AG10803 (cell line): Measurements from ENCODE around the gene CDC42EP4.

ENCODE experiments used
- DNase-seq: peaks from one replicate; pipeline ENCODE4 v3.0.0; 2010; ENCODE audit warnings: low read depth
- H3K4me3 ChIP-seq: 2 replicates; pipeline ENCODE4 v1.5.1; 2011; ENCODE audit warnings: mild to moderate bottlenecking, low read length, control low read depth
- TF ChIP-seq, protein P1 (sequence below): conservative IDR thresholded peaks from 2 replicates; pipeline ENCODE4 v1.5.1; 2011; ENCODE audit warnings: mild to moderate bottlenecking, low read length, control low read depth, inconsistent platforms

Gene CDC42EP4

DNA sequence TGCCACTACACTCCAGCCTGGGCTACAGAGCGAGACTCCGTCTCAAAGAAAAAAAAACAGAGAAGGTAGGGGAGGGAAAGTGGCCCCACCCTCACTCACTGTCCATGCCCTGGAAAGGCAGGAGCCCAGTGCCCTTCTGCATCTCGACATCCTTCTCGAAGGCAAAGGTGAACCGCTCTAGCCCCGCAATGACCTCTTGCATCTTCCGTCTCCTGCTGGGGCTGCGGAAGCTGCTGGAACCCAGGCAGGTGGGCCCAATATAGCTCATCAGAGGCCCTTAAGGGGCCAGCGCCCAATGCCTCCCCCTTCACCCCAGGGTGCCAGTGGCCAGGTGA is 50.2 kb downstream of the CDC42EP4 start, which contains the start of gene CPSF4L:
Gene CPSF4L, minus strand, starts transcription at position 264 of the 335 bp plus-strand sequence. Its CDS starts 62 bp downstream, at position 202.
- H3K4me3 ChIP-seq: no peak within 1 kb of the TSS
- TF ChIP-seq, protein P1, sequence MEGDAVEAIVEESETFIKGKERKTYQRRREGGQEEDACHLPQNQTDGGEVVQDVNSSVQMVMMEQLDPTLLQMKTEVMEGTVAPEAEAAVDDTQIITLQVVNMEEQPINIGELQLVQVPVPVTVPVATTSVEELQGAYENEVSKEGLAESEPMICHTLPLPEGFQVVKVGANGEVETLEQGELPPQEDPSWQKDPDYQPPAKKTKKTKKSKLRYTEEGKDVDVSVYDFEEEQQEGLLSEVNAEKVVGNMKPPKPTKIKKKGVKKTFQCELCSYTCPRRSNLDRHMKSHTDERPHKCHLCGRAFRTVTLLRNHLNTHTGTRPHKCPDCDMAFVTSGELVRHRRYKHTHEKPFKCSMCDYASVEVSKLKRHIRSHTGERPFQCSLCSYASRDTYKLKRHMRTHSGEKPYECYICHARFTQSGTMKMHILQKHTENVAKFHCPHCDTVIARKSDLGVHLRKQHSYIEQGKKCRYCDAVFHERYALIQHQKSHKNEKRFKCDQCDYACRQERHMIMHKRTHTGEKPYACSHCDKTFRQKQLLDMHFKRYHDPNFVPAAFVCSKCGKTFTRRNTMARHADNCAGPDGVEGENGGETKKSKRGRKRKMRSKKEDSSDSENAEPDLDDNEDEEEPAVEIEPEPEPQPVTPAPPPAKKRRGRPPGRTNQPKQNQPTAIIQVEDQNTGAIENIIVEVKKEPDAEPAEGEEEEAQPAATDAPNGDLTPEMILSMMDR: no peak
- no peak for DNase-seq

GRCh38 chr17:73257516-73257915 is 54.3 kb downstream of the CDC42EP4 start:
- H3K4me3 ChIP-seq: no peak overlapping the region
- TF ChIP-seq, protein P1: no peak
- DNase-seq: no peak

GRCh38 chr17:73256220-73256619 is 55.6 kb downstream of the CDC42EP4 start:
- no peak for DNase-seq
- H3K4me3 ChIP-seq: no peak overlapping the region
- TF ChIP-seq, protein P1: no peak

GRCh38 chr17:73255671-73256181 is 56.1 kb downstream of the CDC42EP4 start:
- peak; percentile 12 for DNase-seq
- H3K4me3 ChIP-seq: no peak overlapping the region
- TF ChIP-seq, protein P1: peak; percentile 98

- DNase-seq: no peak
- TF ChIP-seq, protein P1: no peak
- H3K4me3 ChIP-seq: no peak overlapping the region
These were observed 59.9 kb downstream of the CDC42EP4 start for GRCh38 chr17:73251871-73252270.

DNA sequence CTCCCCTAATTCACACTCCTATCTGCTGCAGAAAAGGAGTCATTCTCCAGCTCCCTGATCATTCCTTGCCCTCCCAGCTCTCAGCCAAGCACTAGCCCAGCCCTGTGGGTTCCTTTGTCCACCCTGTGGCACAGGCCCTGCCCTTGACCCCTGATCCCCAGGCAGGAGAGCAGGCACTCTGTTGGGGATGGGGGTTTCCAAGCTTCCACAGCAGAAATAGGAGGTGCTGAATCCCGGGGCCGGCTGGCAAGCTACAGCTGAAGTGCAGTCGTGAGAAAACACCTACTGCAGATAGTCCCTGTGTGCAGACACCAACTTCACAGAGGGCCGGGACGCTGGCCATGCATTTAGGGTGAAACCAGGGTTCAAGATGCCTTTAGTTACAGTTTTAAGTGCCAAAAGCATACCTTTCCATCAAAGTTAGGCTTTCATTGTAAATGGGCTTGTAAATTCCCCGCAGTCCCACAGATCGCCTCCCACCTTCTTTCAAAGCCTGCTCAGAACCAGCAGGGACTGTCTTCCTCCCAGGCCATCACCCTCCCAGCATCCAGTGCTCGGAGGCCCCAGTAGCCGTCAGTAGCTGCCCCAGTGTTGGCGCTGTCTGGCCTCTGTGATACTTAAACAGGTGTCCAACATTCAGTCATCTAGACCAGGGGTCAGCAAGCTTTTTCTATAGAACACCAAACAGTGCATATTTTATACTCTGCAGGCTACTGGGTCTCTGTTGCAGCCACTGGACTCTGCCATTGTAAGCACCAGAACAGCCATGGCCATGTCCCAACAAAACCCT is 60.8 kb downstream of the CDC42EP4 start:
- no peak for DNase-seq
- H3K4me3 ChIP-seq: no peak overlapping the region
- TF ChIP-seq, protein P1: no peak

GRCh38 chr17:73249700-73250099 is 62.1 kb downstream of the CDC42EP4 start:
- TF ChIP-seq, protein P1: no peak
- H3K4me3 ChIP-seq: no peak overlapping the region
- no peak for DNase-seq
